WTC11 (cell line): Measurements from ENCODE around the gene TUBB8. TPM values are rescaled to one million over a fixed set of nuclear protein-coding genes. Genes with fewer than 3 reads are reported as not detected.

ENCODE experiments used
- ATAC-seq: fragments of 200-7000 bp; cut with Tn5 transposase; 2 replicates; pipeline ENCODE4 v1.10.0; 2021; ENCODE audit warnings: mild to moderate bottlenecking, moderate library complexity
- CTCF ChIA-PET: fragments of 300-600 bp; sonication (Branson Sonifier 250); formaldehyde crosslinking; loops from one replicate; lab custom pipeline; 2021; ENCODE audit warnings: antibody characterized with exemption; lab: Charles Lee
- POLR2A ChIA-PET: fragments of 350-600 bp; sonication (Branson Sonifier 250); formaldehyde crosslinking; loops from one replicate; lab custom pipeline; 2021; ENCODE audit warnings: antibody characterized with exemption; lab: Charles Lee
- DNase-seq: peaks from one replicate; pipeline ENCODE4 v3.0.0; 2021; ENCODE audit warnings: low spot score
- H3K27ac Mint-ChIP-seq: 2 replicates; pipeline ENCODE4 v1.8.0; 2021; ENCODE audit warnings: mixed read lengths
- H3K27me3 Mint-ChIP-seq: 2 replicates; pipeline ENCODE4 v1.8.0; 2021; ENCODE audit warnings: low read depth, mild to moderate bottlenecking, moderate library complexity, mixed read lengths
- H3K36me3 Mint-ChIP-seq: 2 replicates; pipeline ENCODE4 v1.8.0; 2021; ENCODE audit warnings: mixed read lengths
- H3K4me1 Mint-ChIP-seq: 2 replicates; pipeline ENCODE4 v1.8.0; 2022; ENCODE audit warnings: mixed read lengths
- H3K4me3 Mint-ChIP-seq: 2 replicates; pipeline ENCODE4 v1.8.0; 2021; ENCODE audit warnings: mild to moderate bottlenecking, moderate library complexity, mixed read lengths
- H3K9me3 Mint-ChIP-seq: 2 replicates; pipeline ENCODE4 v1.8.0; 2021; ENCODE audit warnings: mixed read lengths
- CBFB ChIP-seq: sonication (generic); formaldehyde crosslinking; IDR thresholded peaks from 2 replicates; pipeline ENCODE4 v1.8.1; 2022; ENCODE audit warnings: mild to moderate bottlenecking, low read depth, missing genetic modification reagents
- CDX4 ChIP-seq: fragments of 250-450 bp; sonication (Bioruptor Pico); IDR thresholded peaks from 2 replicates; pipeline ENCODE4 v1.9.0; 2021; ENCODE audit warnings: moderate library complexity, mild to moderate bottlenecking, inconsistent platforms, borderline replicate concordance
- E2F1 ChIP-seq: sonication (generic); formaldehyde crosslinking; IDR thresholded peaks from 2 replicates; pipeline ENCODE4 v1.8.0; 2022; ENCODE audit warnings: mild to moderate bottlenecking, missing genetic modification reagents
- FOXJ3 ChIP-seq: sonication (generic); formaldehyde crosslinking; IDR thresholded peaks from 2 replicates; pipeline ENCODE4 v1.9.0; 2021; ENCODE audit warnings: missing genetic modification reagents, mild to moderate bottlenecking, borderline replicate concordance
- IRF1 ChIP-seq: sonication (generic); formaldehyde crosslinking; IDR thresholded peaks from 2 replicates; pipeline ENCODE4 v1.8.0; 2023; ENCODE audit warnings: missing genetic modification reagents
- JAZF1 ChIP-seq: fragments of 250-450 bp; sonication (Bioruptor Pico); IDR thresholded peaks from 2 replicates; pipeline ENCODE4 v1.9.0; 2021; ENCODE audit warnings: moderate library complexity, mild to moderate bottlenecking, inconsistent platforms
- MLX ChIP-seq: sonication (generic); formaldehyde crosslinking; IDR thresholded peaks from 2 replicates; pipeline ENCODE4 v1.8.1; 2023; ENCODE audit warnings: mild to moderate bottlenecking, missing genetic modification reagents, moderate library complexity
- MYBL2 ChIP-seq: sonication (generic); formaldehyde crosslinking; IDR thresholded peaks from 2 replicates; pipeline ENCODE4 v1.8.1; 2023; ENCODE audit warnings: mild to moderate bottlenecking, moderate library complexity, missing genetic modification reagents
- PRDM15 ChIP-seq: sonication (generic); formaldehyde crosslinking; IDR thresholded peaks from 2 replicates; pipeline ENCODE4 v1.8.0; 2022; ENCODE audit warnings: missing genetic modification reagents
- SP1 ChIP-seq: sonication (generic); formaldehyde crosslinking; conservative IDR thresholded peaks from 2 replicates; pipeline ENCODE4 v1.8.1; 2022; ENCODE audit warnings: missing genetic modification reagents
- TP53 ChIP-seq: sonication (generic); formaldehyde crosslinking; IDR thresholded peaks from 2 replicates; pipeline ENCODE4 v1.8.1; 2023; ENCODE audit warnings: mild to moderate bottlenecking, missing genetic modification reagents
- ZNF121 ChIP-seq: sonication (generic); formaldehyde crosslinking; IDR thresholded peaks from 2 replicates; pipeline ENCODE4 v1.8.0; 2023; ENCODE audit warnings: missing genetic modification reagents
- ZNF396 ChIP-seq: fragments of 250-450 bp; sonication (Bioruptor Pico); IDR thresholded peaks from 2 replicates; pipeline ENCODE4 v1.8.0; 2021; ENCODE audit warnings: mild to moderate bottlenecking, moderate library complexity, borderline replicate concordance
- ZNF416 ChIP-seq: fragments of 250-450 bp; sonication (Bioruptor Pico); IDR thresholded peaks from 2 replicates; pipeline ENCODE4 v1.9.0; 2021; ENCODE audit warnings: mild to moderate bottlenecking, inconsistent platforms
- ZNF425 ChIP-seq: fragments of 250-450 bp; sonication (Bioruptor Pico); conservative IDR thresholded peaks from 2 replicates; pipeline ENCODE4 v1.9.0; 2021; ENCODE audit warnings: mild to moderate bottlenecking
- ZNF532 ChIP-seq: fragments of 250-450 bp; sonication (Bioruptor Pico); IDR thresholded peaks from 2 replicates; pipeline ENCODE4 v1.9.0; 2021; ENCODE audit warnings: mild to moderate bottlenecking, borderline replicate concordance
- ZNF671 ChIP-seq: fragments of 250-450 bp; sonication (Bioruptor Pico); IDR thresholded peaks from 2 replicates; pipeline ENCODE4 v1.8.0; 2021; ENCODE audit warnings: mild to moderate bottlenecking
- ZSCAN18 ChIP-seq: fragments of 250-450 bp; sonication (Bioruptor Pico); IDR thresholded peaks from 2 replicates; pipeline ENCODE4 v2.1.2; 2022; ENCODE audit warnings: mild to moderate bottlenecking, moderate library complexity
- total RNA-seq: library from RNA; stranded (reverse); gene quantifications from 3 replicates; pipeline ENCODE4 v1.2.3, GENCODE V29; 2021

Gene TUBB8
- total RNA-seq, 1 experiment from 2014 or later = 2.3 TPM

- POLR2A ChIA-PET = no interaction called here
- H3K4me3 Mint-ChIP-seq = no peak overlapping the region
- 0 out of 2 replicates have a peak, but pooled peaks cover 6% of the 10 kb centered on the region for H3K36me3 Mint-ChIP-seq
- peaks cover 11% of the 10 kb centered on the region for H3K9me3 Mint-ChIP-seq
- no peak overlapping the region for H3K27ac Mint-ChIP-seq
- ATAC-seq (no peak), DNase-seq (no peak)
- CTCF ChIA-PET = no interaction called here
- peaks cover 6% of the 10 kb centered on the region for H3K27me3 Mint-ChIP-seq
- TF ChIP-seq ZNF532 (CRISPR knock-in tag) = no peak
- TF ChIP-seq ZSCAN18 (CRISPR knock-in tag) = no peak
- TF ChIP-seq MLX (CRISPR knock-in tag) = no peak
- no peak for TF ChIP-seq IRF1 (CRISPR knock-in tag)
- no peak for TF ChIP-seq ZNF121 (CRISPR knock-in tag)
- no peak for TF ChIP-seq JAZF1 (CRISPR knock-in tag)
- TF ChIP-seq FOXJ3 = no peak
- TF ChIP-seq ZNF425 (CRISPR knock-in tag) = no peak
- no peak for TF ChIP-seq PRDM15
- no peak for TF ChIP-seq ZNF416 (CRISPR knock-in tag)
- no peak for TF ChIP-seq E2F1 (CRISPR knock-in tag)
- no peak for TF ChIP-seq CDX4 (CRISPR knock-in tag)
- TF ChIP-seq ZNF396 = no peak
- TF ChIP-seq SP1 (CRISPR knock-in tag) = no peak
- TF ChIP-seq TP53 = no peak
- no peak for TF ChIP-seq CBFB
- TF ChIP-seq ZNF671 = no peak
- no peak for TF ChIP-seq MYBL2
- TF ChIP-seq, all 79 proteins: peak for 0
- peaks cover 6% of the 10 kb centered on the region for H3K4me1 Mint-ChIP-seq
Measured at GRCh38 chr10:90161-90560, 41.1 kb upstream of the TUBB8 start.
